ENCODE data around the gene NCAPD2. TPM values are rescaled to one million over a fixed set of nuclear protein-coding genes. Genes with fewer than 3 reads are reported as not detected.
A peak's percentile ranks its signal among the peaks of the same experiment; 100 is the strongest.

The NCAPD2 gene
- polyA plus RNA-seq, 3 donors, result 6.2 to 15.0 (median 8.3) TPM

DNA sequence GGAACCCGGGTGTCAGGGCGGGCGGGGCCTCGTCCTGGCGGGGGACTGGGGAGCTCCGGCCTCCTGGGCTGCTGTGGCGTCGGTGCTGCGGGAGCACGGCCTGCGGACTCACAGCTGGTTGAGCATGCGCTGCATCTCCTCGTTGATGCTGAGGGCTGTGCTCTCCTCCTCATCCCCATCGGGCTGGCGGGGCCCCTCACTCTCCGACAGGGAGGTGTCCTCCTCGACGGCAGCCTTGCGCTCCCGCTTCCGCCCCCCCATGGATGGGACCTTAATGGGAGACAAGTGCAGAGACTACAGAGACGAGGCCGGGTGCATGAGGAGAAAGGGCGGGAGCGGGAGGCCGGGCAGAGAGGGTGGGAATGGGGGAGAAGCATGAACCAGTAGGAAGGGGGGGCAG lies 54.7 kb downstream of the NCAPD2 start:
- Histone ChIP-seq H3K4me1 (ENCODE audit: control insufficient read depth in 1 of 2, insufficient read depth in 2 of 2, low read length in 2 of 2) (peaks cover 63 to 65% of the 10 kb centered on the region in 2 donors), H3K27ac (ENCODE audit: low read depth in 1 of 2, low read length in 2 of 2) (peak overlapping the region; percentile 86 to 91), H3K9me3 (replicated peaks in 1 of 2; ENCODE audit: control insufficient read depth in 1 of 2, insufficient read depth in 1 of 2, low read length in 2 of 2) (no peaks in the 10 kb centered on the region), H3K79me2 (ENCODE audit: insufficient read depth, low read length) (peaks cover 80% of the 10 kb centered on the region), H3K4me3 (replicated peaks in 1 of 3; ENCODE audit: low read depth in 2 of 3, low read length in 3 of 3) (peak overlapping the region; percentile 12 to 97 (median 38)), H3K9ac (ENCODE audit: insufficient read depth, low read length, poor library complexity, severe bottlenecking) (peak overlapping the region; percentile 56), H2AFZ (ENCODE audit: insufficient read depth, low read depth, low read length, poor library complexity, severe bottlenecking) (no peak overlapping the region), H4K20me1 (ENCODE audit: insufficient read depth, low read length) (peaks cover 63% of the 10 kb centered on the region), H3K36me3 (replicated peaks in 1 of 2; ENCODE audit: control insufficient read depth in 1 of 2, insufficient read depth in 2 of 2, low read length in 2 of 2) (peaks cover 36 to 58% of the 10 kb centered on the region in 2 donors), H3K27me3 (ENCODE audit: control insufficient read depth in 2 of 2, insufficient read depth in 2 of 2, low read length in 2 of 2) (no peaks in the 10 kb centered on the region), H3K4me2 (replicated peaks; ENCODE audit: extremely low read depth, low read length, poor library complexity, severe bottlenecking) (peak overlapping the region; percentile 99)
- TF ChIP-seq CTCF (IDR thresholded peaks at IDR 0.05), result no peak
- Mint-ChIP-seq H3K9me3 (peaks cover 0 to 2% (median 0%) of the 10 kb centered on the region in 7 donors), H3K27ac (peak overlapping the region; percentile 93 to 98 (median 95)), H3K4me3 (peak overlapping the region; percentile 66 to 90), H3K4me1 (peaks cover 66% of the 10 kb centered on the region), H3K27me3 (ENCODE audit: low read depth in 3 of 3) (peaks cover 0 to 1% (median 0%) of the 10 kb centered on the region in 3 donors), H3K36me3 (peaks cover 48 to 79% of the 10 kb centered on the region in 2 donors)
- intact Hi-C loops (cut with micrococcal nuclease), result loop anchor here in 1 of 2 donors (2.0 kb wide), 1 partner anchor 14 kb away; the partner anchor contains the start of gene GAPDH
- DNase-seq, result no peak
- 38% methylated on average over 18 of the region's 26 CpGs for WGBS (ENCODE audit: insufficient coverage)

GRCh38 chr12:6548966-6549683 lies 55.2 kb downstream of the NCAPD2 start:
- intact Hi-C loops (cut with micrococcal nuclease), result loop anchor here in 1 of 2 donors (2.0 kb wide), 1 partner anchor 14 kb away; the partner anchor contains the start of gene GAPDH
- peaks cover 69 to 71% of the 10 kb centered on the region in 2 donors for H3K4me1 ChIP-seq (ENCODE audit: control insufficient read depth in 1 of 2, insufficient read depth in 2 of 2, low read length in 2 of 2)
- H4K20me1 ChIP-seq (ENCODE audit: insufficient read depth, low read length), result peaks cover 69% of the 10 kb centered on the region
- peak; percentile 76 to 88 (median 84) for DNase-seq
- 20% methylated on average over 10 of the region's 15 CpGs for WGBS (ENCODE audit: insufficient coverage)
- H3K9ac ChIP-seq (ENCODE audit: insufficient read depth, low read length, poor library complexity, severe bottlenecking), result peak overlapping the region; percentile 66
- H3K27ac ChIP-seq (ENCODE audit: low read depth in 1 of 2, low read length in 2 of 2), result peak overlapping the region; percentile 86 to 91
- peak overlapping the region; percentile 66 to 90 for H3K4me3 Mint-ChIP-seq
- H3K9me3 ChIP-seq (replicated peaks in 1 of 2; ENCODE audit: control insufficient read depth in 1 of 2, insufficient read depth in 1 of 2, low read length in 2 of 2), result no peaks in the 10 kb centered on the region
- H3K4me2 ChIP-seq (replicated peaks; ENCODE audit: extremely low read depth, low read length, poor library complexity, severe bottlenecking), result peak overlapping the region; percentile 99
- peaks cover 0 to 2% (median 0%) of the 10 kb centered on the region in 7 donors for H3K9me3 Mint-ChIP-seq
- peaks cover 36 to 55% of the 10 kb centered on the region in 2 donors for H3K36me3 ChIP-seq (replicated peaks in 1 of 2; ENCODE audit: control insufficient read depth in 1 of 2, insufficient read depth in 2 of 2, low read length in 2 of 2)
- peak overlapping the region; percentile 12 to 97 (median 38) for H3K4me3 ChIP-seq (replicated peaks in 1 of 3; ENCODE audit: low read depth in 2 of 3, low read length in 3 of 3)
- no peak for TF ChIP-seq CTCF (IDR thresholded peaks at IDR 0.05)
- peak overlapping the region; percentile 93 to 98 (median 95) for H3K27ac Mint-ChIP-seq
- peaks cover 86% of the 10 kb centered on the region for H3K79me2 ChIP-seq (ENCODE audit: insufficient read depth, low read length)
- H2AFZ ChIP-seq (ENCODE audit: insufficient read depth, low read depth, low read length, poor library complexity, severe bottlenecking), result no peak overlapping the region
- peaks cover 72% of the 10 kb centered on the region for H3K4me1 Mint-ChIP-seq
- no peaks in the 10 kb centered on the region for H3K27me3 ChIP-seq (ENCODE audit: control insufficient read depth in 2 of 2, insufficient read depth in 2 of 2, low read length in 2 of 2)
- peaks cover 0 to 1% (median 0%) of the 10 kb centered on the region in 3 donors for H3K27me3 Mint-ChIP-seq (ENCODE audit: low read depth in 3 of 3)
- peaks cover 46 to 76% of the 10 kb centered on the region in 2 donors for H3K36me3 Mint-ChIP-seq

Data from CD14-positive monocyte (primary cell).